Fibroblast of peridontal ligament (primary cell): Measurements from ENCODE around the gene MON1A.
A peak's percentile ranks its signal among the peaks of the same experiment; 100 is the strongest.

Source experiments
- DNase-seq: peaks from one replicate; pipeline ENCODE4 v3.0.0-alpha.2; 2010; ENCODE audit errors: extremely low read depth

Gene MON1A

GRCh38 chr3:49889296-49889695, 40.3 kb downstream of the MON1A start:
- no peak for DNase-seq

DNA sequence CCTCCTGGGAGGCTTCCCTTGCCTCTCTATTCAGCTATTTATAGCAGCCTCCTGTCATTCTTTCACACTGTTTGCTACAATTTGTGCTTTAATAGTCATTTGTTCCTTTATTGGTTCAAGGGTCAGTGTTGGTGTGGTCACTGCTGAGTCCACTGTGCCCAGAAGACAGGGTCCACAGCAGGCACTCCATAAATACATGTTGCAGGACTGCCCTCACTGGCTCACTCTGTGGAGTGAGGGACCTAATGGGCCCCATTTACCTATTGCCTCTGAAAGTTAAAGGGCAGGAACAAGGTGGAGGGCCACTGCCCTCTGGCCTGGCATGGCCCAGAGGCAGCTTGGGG, 42.7 kb downstream of the MON1A start:
- no peak for DNase-seq

DNA sequence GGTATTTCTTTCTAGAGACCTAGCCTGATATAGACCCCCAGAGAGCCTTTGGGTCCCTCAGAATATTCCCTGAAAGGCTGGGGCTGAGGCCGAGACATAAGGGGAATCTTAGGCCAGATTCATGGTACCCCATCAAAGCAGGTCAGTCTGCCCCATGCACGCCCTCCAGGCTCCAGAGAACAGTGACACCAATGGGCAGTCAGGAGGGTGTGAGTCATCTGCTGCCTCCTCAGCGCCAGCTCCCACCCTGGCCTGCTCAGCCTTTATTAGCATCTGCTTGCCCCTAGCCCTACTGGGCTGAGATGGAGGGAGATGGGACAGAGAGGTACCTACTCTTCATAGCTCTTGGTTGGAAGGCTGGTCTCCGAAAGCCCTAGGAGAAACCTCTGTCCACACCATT, 45.6 kb downstream of the MON1A start:
- no peak for DNase-seq

DNA sequence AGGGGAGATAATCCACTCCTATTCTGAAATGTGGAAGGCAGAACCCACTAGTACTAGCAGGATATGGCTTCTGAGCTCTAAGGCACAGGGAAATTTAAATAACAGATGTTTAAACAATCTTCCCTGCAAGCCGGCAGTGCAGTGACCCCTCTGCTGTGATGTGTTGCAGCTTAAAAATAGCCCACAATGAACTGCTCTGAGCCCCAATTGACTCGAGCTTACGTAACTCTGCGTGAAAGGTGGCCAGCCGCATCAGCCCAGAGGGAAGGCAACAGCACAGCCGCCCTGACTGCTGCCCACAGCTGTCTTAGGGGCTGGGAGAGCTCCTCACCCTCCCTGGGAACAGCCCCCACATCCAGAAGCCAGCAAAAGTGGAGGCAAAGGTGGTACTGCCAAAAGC, 47.4 kb downstream of the MON1A start:
- peak; percentile 41 for DNase-seq

- no peak for DNase-seq
Observed at GRCh38 chr3:49880581-49881315, 48.9 kb downstream of the MON1A start.

DNA sequence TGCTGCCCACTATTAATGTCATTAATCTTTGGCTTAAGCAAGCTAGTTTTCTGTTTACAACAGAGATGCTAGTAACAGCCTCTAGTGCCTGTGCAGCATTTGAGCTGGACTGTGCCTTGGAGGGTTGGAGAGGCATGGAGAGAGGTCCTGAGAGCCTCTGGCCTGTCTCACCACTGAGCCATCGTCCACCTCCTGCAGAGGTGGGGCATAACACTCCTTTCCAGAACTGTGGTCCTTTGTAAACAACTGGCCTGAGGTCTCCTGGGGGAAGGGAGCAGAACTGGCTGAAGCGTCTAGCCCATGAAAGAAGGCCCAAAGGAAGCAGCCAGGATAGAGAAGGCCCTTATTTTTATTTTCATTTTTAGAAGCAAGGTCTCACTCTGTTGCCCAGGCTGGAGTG, 49.9 kb downstream of the MON1A start:
- DNase-seq: no peak

DNA sequence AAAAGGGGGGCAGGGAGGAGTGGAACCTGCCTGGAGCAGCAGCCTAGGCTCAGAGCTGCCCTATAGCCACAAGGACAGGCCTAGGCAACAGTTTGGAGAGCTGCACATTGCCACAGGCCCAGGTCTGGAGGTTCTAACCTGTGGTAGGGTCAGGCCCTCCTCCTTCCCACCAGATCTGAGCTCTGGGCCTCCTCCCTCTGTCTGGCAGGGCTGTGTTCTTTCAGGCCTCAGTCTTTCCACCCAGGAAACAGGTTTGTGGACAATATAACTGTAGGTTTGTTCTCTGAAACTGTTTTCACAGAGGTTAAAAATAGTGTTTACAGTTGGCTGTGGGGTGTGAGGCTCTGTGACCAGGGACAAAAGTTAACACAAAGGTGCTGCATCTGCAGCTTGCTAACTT, 50.9 kb downstream of the MON1A start:
- no peak for DNase-seq

DNA sequence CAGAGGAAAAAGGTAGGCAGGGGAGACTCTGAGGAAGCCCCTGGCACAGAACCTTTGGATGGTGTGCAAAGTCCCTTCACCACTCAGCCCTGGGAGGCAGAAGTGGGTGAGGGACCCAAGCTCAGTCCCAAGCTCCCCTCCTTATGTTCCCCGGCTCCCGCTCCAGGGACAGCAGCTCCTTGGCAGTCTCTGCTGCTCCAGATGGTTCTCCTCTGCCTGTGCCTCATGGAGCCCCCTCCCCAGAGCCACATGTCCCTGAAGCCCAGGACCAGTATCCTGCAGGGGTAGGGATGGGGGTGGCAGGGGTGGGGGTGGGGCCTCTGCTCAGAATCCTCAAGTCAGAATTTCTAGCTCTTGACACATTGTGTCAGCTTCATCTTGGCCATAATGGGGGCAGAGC, 51.9 kb downstream of the MON1A start:
- DNase-seq: no peak

DNA sequence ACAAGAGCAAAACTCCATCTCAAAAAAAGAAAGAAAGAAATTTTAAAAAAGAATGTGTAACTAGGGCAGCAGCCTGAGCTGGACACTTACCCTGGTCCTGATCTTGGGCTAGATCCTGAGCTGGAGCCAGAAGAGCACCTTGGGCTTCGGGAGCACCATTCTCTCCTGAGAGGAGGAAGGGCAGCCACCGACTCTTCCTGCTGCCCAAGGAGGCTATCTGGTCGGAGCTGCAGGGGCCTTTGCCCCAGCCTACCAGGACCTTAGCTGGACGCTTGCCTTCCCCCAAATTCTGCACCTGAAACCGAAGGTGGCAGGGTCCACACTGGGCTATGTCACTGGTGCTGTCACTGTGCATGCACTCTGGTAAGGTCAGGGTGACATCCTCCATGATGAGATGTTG, 53.0 kb downstream of the MON1A start:
- no peak for DNase-seq

DNA sequence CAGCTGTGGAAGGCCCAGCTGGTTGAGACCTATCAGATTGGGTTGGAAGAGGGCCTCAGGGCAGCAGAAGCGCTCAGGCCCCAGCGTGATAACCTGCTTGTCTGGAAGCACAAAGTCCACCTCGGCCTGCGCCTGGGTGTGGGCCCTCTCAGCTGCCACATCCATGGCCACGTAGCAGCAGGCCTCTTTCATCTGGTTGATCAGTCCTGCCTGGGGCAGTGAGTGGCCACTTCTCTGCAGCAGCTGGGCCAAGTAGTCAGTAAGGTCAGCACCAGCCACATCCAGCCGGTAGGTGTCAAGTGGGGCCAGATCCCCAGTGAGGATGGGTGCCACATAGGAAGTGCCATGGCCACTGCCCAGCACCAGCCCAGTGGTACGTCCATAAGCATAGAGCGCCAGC, 56.0 kb downstream of the MON1A start:
- no peak for DNase-seq

DNA sequence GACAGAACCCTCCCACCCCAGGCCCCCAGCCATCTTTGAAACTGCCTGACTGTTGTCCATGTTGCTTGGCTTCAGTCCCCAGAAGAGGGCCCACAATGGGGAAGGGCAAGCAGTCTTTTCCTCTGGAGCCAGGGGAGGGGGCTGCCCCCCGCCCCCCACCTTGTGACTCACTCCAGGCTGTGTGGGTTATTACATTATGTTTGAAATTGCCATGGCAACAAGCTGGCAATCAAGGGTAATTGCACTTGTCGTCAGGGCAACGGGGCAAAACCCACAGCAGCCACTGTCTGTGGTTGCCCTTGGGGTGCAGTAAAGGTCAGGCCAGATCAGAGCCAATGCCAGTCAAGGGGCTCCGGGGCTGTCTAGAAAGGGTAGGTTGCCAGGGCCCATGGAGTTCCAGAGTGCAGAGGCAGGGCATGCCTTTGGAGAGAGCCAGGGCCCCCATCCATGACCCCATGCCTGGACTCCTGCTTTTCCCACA, 56.8 kb downstream of the MON1A start:
- DNase-seq: no peak

DNA sequence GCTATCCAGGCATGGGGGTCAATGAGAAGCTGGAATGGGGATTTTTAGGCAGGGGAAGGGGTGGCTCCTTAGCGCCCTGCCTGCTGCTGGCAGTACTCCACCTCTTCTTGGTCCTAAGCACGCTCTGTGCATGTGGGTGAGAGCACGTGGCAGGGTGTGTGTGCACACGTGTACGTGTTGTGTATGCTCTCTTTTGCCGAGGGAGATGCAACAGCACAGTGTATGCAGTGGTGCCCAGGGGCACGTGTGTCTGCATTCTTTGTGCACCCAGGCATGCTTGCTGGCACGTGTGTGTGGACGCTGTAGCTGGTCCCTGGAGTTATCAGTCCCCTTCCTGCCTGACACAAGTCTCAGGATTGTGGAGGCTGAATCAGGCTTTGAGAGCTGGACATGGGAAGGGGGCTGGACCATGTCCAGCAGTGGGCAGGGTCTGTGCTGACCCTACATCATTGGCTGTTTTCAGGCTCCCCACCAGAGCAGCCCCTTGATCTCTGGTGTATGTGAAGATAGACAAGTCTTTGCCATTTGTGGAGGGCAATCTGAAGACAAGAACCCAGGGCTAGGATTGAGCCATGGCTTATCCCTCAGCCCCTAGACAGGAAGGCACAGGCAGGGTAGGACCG, 58.0 kb downstream of the MON1A start:
- DNase-seq: no peak

DNA sequence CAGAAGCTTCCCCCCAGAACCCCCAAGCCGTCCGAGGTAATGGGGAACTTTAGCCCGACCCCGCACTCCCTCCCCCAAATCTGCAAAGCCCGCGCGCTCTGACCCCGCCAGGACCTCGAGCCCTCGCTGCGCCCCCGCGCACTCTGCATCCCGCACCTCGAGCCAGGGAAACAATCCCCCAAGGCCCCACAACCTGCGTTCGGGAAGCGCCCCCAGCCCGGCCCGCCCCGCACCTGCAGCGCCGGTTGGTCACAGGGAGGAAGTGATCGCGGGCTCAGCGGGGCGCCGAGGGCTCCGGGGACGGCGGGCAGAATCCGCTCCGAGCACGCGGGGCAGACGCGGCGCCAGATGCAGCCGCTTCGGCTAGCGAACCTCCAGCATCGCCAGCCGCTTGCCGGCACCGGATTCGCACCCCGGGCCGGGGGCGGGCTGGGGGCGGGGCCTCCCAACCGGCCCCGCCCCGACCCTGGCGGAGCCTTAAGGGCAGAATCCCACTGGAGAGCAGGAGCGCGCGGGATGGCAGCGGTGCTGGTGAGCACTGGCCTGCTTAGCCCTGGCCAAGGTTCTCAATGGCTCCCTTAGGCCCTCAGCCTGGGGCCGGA, 60.0 kb downstream of the MON1A start, which contains the start of gene CAMKV:
Gene CAMKV (minus strand): TSS at position 382 of the 602 bp plus-strand sequence. CDS start 7,518 bp downstream, outside the sequence.
- no peak for DNase-seq

GRCh38 chr3:49868862-49869466, 60.6 kb downstream of the MON1A start:
- DNase-seq: no peak

GRCh38 chr3:49867871-49868321, 61.7 kb downstream of the MON1A start:
- peak; percentile 37 for DNase-seq

DNA sequence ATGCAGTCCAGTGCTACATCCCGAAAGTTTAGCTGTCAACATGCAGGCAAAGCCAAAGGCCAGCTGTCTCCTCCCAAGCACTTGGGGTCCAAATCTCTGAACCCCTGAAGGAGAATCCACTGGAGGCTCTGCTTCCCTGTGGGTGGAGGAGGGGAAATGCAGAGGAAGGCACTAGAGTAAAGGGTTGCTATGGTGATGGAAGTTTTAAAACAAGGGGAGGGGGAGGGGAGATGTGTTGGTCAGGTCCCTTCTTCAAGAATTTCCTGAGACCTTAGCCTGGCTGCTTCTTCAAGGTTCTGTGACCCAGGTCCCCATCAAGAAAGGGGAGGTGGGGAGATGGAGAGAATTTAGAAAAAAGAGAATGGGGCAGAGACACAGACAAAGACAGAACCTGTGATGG, 62.2 kb downstream of the MON1A start:
- DNase-seq: no peak

GRCh38 chr3:49865198-49865784, 64.3 kb downstream of the MON1A start:
- no peak for DNase-seq

DNA sequence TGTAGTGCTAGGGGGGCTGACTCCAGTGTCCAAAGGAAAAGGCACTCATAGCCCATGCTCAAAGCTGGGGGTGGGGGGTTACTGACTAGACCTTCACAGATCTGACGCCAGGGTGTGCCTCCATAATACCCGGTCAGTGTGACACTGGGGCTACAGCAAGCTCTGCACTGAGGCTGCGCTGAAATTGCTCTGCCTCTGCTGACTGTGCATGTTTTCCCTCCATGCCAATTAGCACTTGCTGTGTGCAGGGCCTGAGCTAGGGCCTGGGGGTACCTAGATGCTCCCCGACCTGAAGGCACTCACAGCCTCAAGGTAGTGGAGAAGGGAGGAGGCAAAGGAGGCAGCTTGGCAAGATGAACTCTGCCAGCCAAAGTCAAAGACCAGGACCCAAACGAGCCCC, 65.1 kb downstream of the MON1A start:
- no peak for DNase-seq

DNA sequence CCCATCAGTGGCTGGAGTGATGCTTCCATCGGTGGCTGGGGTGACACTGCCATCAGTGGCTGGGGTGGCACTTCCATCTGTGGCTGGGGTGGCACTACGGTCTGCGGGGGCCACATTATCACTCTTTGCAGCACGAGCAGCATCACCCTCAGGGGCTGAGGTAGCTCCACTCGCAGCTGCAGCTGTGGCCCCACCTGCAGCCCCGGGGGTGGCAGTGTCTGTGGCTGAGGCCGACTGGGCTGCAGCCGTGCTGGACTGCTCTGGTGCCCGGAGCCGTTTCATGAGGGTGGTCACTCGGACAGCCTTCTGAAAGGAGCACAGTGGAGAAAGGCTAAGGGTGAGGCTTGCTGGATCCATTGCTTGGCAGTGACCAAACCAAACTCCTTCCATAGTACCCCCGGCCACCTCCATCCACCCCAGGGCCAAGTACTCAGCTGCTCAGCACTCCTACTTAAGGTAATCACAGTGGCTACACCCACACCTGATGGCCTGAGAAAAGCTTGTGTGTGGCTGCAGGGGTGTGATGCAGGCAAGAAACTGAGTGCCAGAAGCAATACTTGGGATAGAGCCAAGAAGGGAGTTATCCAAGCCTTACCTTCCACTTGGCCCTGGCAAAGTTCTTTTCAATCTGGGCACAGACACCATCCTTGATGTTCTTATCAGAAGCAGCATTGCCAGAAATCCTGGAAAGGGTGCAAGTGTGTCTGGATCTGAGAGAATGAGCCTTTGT, 69.9 kb downstream of the MON1A start:
- DNase-seq: no peak
